T-helper 1 cell treated with Interleukin-12 subunit alpha and Interleukin-12 subunit beta and Interleukin-4 antibody, amounts not matched to agents 30 ng/mL and 1 ng/mL, for 36 hours (primary cell): ENCODE data around the gene SVIL. TPM values are rescaled to one million over a fixed set of nuclear protein-coding genes. Genes with fewer than 3 reads are reported as not detected.
"Not testable (repeated sequence)": the region's sequence is repeated elsewhere in the genome, so short reads cannot be mapped to it uniquely, and the experiment has no call there.

Experiments used
- intact Hi-C: fragments of 100-400 bp; cut with micrococcal nuclease; formaldehyde crosslinking; loops from one replicate; pipeline ENCODE4 v1.15.1; 2024
- total RNA-seq: library from RNA; stranded (reverse); gene quantifications from 2 replicates; pipeline ENCODE4 v1.2.3, GENCODE V29; 2022

SVIL gene
- total RNA-seq, 1 donor from 2014 or later = 12.9 TPM

GRCh38 chr10:29465384-29465783 lies 169.4 kb downstream of the SVIL start:
- intact Hi-C loops = no loop called here

GRCh38 chr10:29464671-29465171 lies 170.1 kb downstream of the SVIL start:
- intact Hi-C loops = not testable (repeated sequence)

- intact Hi-C loops = no loop called here
Measured at GRCh38 chr10:29461042-29461441, 173.7 kb downstream of the SVIL start.

- intact Hi-C loops = not testable (repeated sequence)
Measured at GRCh38 chr10:29458190-29458589, 176.6 kb downstream of the SVIL start.

- intact Hi-C loops = no loop called here
Measured at GRCh38 chr10:29455095-29455494, 179.7 kb downstream of the SVIL start.

- intact Hi-C loops = no loop called here
Measured at GRCh38 chr10:29454250-29454649, 180.5 kb downstream of the SVIL start.

GRCh38 chr10:29452546-29452945 lies 182.2 kb downstream of the SVIL start:
- intact Hi-C loops = no loop called here

GRCh38 chr10:29451946-29452345 lies 182.8 kb downstream of the SVIL start:
- intact Hi-C loops = no loop called here

GRCh38 chr10:29450405-29450804 lies 184.4 kb downstream of the SVIL start:
- intact Hi-C loops = no loop called here

GRCh38 chr10:29448756-29449592 lies 185.8 kb downstream of the SVIL start:
- intact Hi-C loops = loop anchor here (1.0 to 5.0 kb wide), 4 partner anchors 33 to 288 kb away; no protein-coding TSS in a partner anchor

GRCh38 chr10:29448125-29448524 lies 186.6 kb downstream of the SVIL start:
- intact Hi-C loops = loop anchor here (5.0 kb wide), 2 partner anchors 34 to 289 kb away; no protein-coding TSS in a partner anchor

- intact Hi-C loops = loop anchor here (5.0 kb wide), 2 partner anchors 36 to 291 kb away; no protein-coding TSS in a partner anchor
Measured at GRCh38 chr10:29446327-29446726, 188.4 kb downstream of the SVIL start.

- intact Hi-C loops = loop anchor here (1.0 to 2.0 kb wide), 2 partner anchors 12 to 33 kb away; no protein-coding TSS in a partner anchor
Measured at GRCh38 chr10:29443745-29444523, 190.8 kb downstream of the SVIL start.

- intact Hi-C loops = no loop called here
Measured at GRCh38 chr10:29440981-29441380, 193.8 kb downstream of the SVIL start.

- intact Hi-C loops = not testable (repeated sequence)
Measured at GRCh38 chr10:29439005-29439404, 195.8 kb downstream of the SVIL start.

GRCh38 chr10:29438271-29438670 lies 196.5 kb downstream of the SVIL start:
- intact Hi-C loops = no loop called here

- intact Hi-C loops = no loop called here
Measured at GRCh38 chr10:29437871-29438270, 196.9 kb downstream of the SVIL start.

GRCh38 chr10:29435809-29436501 lies 198.8 kb downstream of the SVIL start:
- intact Hi-C loops = no loop called here

- intact Hi-C loops = no loop called here
Measured at GRCh38 chr10:29434111-29434510, 200.7 kb downstream of the SVIL start.

GRCh38 chr10:29431711-29432110 lies 203.1 kb downstream of the SVIL start:
- intact Hi-C loops = no loop called here

GRCh38 chr10:29430101-29430500 lies 204.7 kb downstream of the SVIL start:
- intact Hi-C loops = no loop called here
